ENCODE measurements around the gene SF3B2.

The SF3B2 gene

DNA sequence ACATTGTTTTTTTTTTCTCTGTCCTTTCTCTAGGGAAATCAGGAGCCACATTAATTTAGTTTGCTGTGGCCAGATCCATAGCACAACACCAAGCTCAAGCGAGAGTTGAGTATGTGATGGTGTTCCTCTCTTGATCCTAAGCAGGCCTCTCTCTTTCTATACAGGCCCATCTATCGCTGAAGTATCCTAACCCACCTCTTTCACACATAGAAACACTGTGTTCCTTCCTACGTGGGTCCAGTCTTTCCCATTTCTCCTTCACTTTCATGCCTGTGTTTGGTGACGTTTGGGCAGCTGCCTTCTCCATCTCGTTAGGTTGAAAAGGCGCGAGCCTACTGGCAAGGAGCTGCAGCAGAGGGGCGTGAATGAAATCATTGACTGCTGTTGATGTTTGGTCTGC, 20.4 kb downstream of the SF3B2 start:
- H3K4me1 ChIP-seq (ENCODE audit: low read length), result peaks cover 23% of the 10 kb centered on the region
- H3K9ac ChIP-seq (ENCODE audit: low read length), result no peak overlapping the region
- no peak overlapping the region for H3K27ac ChIP-seq (ENCODE audit: low read length)
- H3K36me3 ChIP-seq (replicated peaks; ENCODE audit: low read depth, low read length), result peaks cover 22% of the 10 kb centered on the region
- TF ChIP-seq EZH2phosphoT487 (IDR thresholded peaks at IDR 0.05; ENCODE audit: low read depth), result no peak
- no peaks in the 10 kb centered on the region; the same call in 1 of the 2 replicates for H3K79me2 ChIP-seq (ENCODE audit: low read length)
- no peak overlapping the region for H2AFZ ChIP-seq (ENCODE audit: low read depth, low read length)
- H3K4me3 ChIP-seq (ENCODE audit: low read length), result no peak overlapping the region
- H3K4me2 ChIP-seq (ENCODE audit: low read length), result no peak overlapping the region
- H3K27me3 ChIP-seq (ENCODE audit: low read depth, low read length), result no peaks in the 10 kb centered on the region
- H3K9me3 ChIP-seq (ENCODE audit: insufficient read depth, low read length), result no peaks in the 10 kb centered on the region
- peaks cover 2% of the 10 kb centered on the region; the same call in 1 of the 2 replicates for H4K20me1 ChIP-seq (ENCODE audit: insufficient read depth, low read length)

DNA sequence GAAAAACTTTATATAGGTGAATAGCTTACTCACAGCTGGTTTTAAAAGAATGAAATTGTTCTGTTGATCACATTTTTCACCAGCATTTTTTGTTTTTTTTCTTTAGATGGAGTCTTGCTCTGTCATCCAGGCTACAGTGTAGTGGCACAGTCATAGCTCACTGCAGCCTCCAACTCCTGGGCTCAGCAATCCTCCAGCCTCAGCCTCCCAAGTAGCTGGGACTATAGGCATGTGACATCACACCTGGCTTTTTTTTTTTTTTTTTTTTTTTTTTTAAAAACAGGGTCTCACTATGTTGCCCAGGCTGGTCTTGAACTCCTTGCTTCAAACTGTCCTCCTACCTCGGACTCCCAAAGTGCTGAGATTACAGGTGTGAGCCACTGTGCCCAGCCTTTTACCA, 21.5 kb downstream of the SF3B2 start:
- Histone ChIP-seq H3K27ac (ENCODE audit: low read length) (no peak overlapping the region), H3K9ac (ENCODE audit: low read length) (no peak overlapping the region), H3K9me3 (ENCODE audit: insufficient read depth, low read length) (no peaks in the 10 kb centered on the region), H3K79me2 (ENCODE audit: low read length) (no peaks in the 10 kb centered on the region; the same call in 1 of the 2 replicates), H2AFZ (ENCODE audit: low read depth, low read length) (no peak overlapping the region), H3K4me1 (ENCODE audit: low read length) (peaks cover 27% of the 10 kb centered on the region), H3K36me3 (replicated peaks; ENCODE audit: low read depth, low read length) (peaks cover 12% of the 10 kb centered on the region), H4K20me1 (ENCODE audit: insufficient read depth, low read length) (no peaks in the 10 kb centered on the region; the same call in 1 of the 2 replicates), H3K4me2 (ENCODE audit: low read length) (no peak overlapping the region), H3K27me3 (ENCODE audit: low read depth, low read length) (no peaks in the 10 kb centered on the region), H3K4me3 (ENCODE audit: low read length) (no peak overlapping the region)
- no peak for TF ChIP-seq EZH2phosphoT487 (IDR thresholded peaks at IDR 0.05; ENCODE audit: low read depth)
- TF ChIP-seq, protein P1, sequence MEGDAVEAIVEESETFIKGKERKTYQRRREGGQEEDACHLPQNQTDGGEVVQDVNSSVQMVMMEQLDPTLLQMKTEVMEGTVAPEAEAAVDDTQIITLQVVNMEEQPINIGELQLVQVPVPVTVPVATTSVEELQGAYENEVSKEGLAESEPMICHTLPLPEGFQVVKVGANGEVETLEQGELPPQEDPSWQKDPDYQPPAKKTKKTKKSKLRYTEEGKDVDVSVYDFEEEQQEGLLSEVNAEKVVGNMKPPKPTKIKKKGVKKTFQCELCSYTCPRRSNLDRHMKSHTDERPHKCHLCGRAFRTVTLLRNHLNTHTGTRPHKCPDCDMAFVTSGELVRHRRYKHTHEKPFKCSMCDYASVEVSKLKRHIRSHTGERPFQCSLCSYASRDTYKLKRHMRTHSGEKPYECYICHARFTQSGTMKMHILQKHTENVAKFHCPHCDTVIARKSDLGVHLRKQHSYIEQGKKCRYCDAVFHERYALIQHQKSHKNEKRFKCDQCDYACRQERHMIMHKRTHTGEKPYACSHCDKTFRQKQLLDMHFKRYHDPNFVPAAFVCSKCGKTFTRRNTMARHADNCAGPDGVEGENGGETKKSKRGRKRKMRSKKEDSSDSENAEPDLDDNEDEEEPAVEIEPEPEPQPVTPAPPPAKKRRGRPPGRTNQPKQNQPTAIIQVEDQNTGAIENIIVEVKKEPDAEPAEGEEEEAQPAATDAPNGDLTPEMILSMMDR (IDR thresholded peaks at IDR 0.05; ENCODE audit: low read depth, low read length), result no peak

DNA sequence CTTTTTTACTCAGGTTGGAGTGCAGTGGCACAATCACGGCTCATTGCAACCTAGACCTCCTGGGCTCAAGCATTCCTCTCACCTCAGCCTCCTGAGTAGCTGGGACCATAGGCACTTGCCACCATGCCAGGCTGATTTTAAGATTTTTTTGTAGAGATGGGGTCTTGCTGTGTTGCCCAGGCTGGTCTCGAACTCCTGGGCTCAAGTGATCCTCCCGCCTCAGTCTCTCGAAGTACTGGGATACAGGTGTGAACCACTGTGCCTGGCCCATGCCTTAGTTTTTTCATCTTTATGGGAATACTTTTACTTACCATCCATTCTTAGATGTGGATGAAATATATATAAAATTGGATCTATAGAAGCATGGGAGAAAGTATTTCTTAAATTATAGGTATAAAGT, 23.1 kb downstream of the SF3B2 start:
- H3K4me2 ChIP-seq (ENCODE audit: low read length), result no peak overlapping the region
- no peaks in the 10 kb centered on the region for H4K20me1 ChIP-seq (ENCODE audit: insufficient read depth, low read length)
- H3K4me3 ChIP-seq (ENCODE audit: low read length), result no peak overlapping the region
- H3K79me2 ChIP-seq (ENCODE audit: low read length), result no peaks in the 10 kb centered on the region; the same call in 1 of the 2 replicates
- no peak overlapping the region for H3K27ac ChIP-seq (ENCODE audit: low read length)
- H2AFZ ChIP-seq (ENCODE audit: low read depth, low read length), result no peak overlapping the region
- TF ChIP-seq, protein P1 (IDR thresholded peaks at IDR 0.05; ENCODE audit: low read depth, low read length), result no peak
- TF ChIP-seq EZH2phosphoT487 (IDR thresholded peaks at IDR 0.05; ENCODE audit: low read depth), result no peak
- H3K9me3 ChIP-seq (ENCODE audit: insufficient read depth, low read length), result no peaks in the 10 kb centered on the region
- peaks cover 6% of the 10 kb centered on the region for H3K36me3 ChIP-seq (replicated peaks; ENCODE audit: low read depth, low read length)
- no peaks in the 10 kb centered on the region for H3K27me3 ChIP-seq (ENCODE audit: low read depth, low read length)
- H3K4me1 ChIP-seq (ENCODE audit: low read length), result peaks cover 16% of the 10 kb centered on the region
- no peak overlapping the region for H3K9ac ChIP-seq (ENCODE audit: low read length)

DNA sequence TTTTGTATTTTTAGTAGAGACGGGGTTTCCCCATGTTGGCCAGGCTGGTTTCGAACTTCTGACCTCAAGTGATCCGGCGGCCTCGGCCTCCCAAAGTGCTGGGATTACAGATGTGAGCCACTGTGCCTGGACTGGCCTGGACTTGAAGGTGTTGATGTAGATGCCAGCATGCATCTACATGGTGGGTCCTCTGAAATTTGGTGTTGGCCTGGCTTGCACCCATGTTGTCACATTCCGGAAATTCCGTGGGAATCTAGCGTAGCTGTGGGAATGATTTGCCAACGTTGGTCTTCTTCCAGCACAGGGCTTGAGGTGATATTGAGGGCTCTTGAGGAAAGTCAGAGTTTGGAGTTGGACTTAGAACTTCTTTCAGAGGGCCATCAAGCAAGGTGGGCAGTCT, 24.4 kb downstream of the SF3B2 start:
- H3K79me2 ChIP-seq (ENCODE audit: low read length), result no peaks in the 10 kb centered on the region; the same call in 1 of the 2 replicates
- peaks cover 6% of the 10 kb centered on the region for H3K36me3 ChIP-seq (replicated peaks; ENCODE audit: low read depth, low read length)
- no peak overlapping the region for H3K27ac ChIP-seq (ENCODE audit: low read length)

More for the DNA sequence above, 24.4 kb downstream of the SF3B2 start:
- no peaks in the 10 kb centered on the region; the same call in 1 of the 2 replicates for H4K20me1 ChIP-seq (ENCODE audit: insufficient read depth, low read length)
- no peaks in the 10 kb centered on the region for H3K27me3 ChIP-seq (ENCODE audit: low read depth, low read length)
- H3K4me1 ChIP-seq (ENCODE audit: low read length), result peaks cover 16% of the 10 kb centered on the region
- TF ChIP-seq EZH2phosphoT487 (IDR thresholded peaks at IDR 0.05; ENCODE audit: low read depth), result no peak
- TF ChIP-seq, protein P1 (IDR thresholded peaks at IDR 0.05; ENCODE audit: low read depth, low read length), result no peak
- H3K9ac ChIP-seq (ENCODE audit: low read length), result no peak overlapping the region
- H2AFZ ChIP-seq (ENCODE audit: low read depth, low read length), result no peak overlapping the region
- no peak overlapping the region for H3K4me2 ChIP-seq (ENCODE audit: low read length)
- H3K9me3 ChIP-seq (ENCODE audit: insufficient read depth, low read length), result no peaks in the 10 kb centered on the region
- H3K4me3 ChIP-seq (ENCODE audit: low read length), result no peak overlapping the region
